ENCODE results near the gene GDI1. TPM values are rescaled to one million over a fixed set of nuclear protein-coding genes. Genes with fewer than 3 reads are reported as not detected.
"Not testable (repeated sequence)": the region's sequence is repeated elsewhere in the genome, so short reads cannot be mapped to it uniquely, and the experiment has no call there.

Gene GDI1
- total RNA-seq, 3 donors from 2014 or later (not counting 1 experiment from before 2014, with no cell fraction given): 138 to 174 (median 140) TPM

GRCh38 chrX:154399527-154400368 is 37.2 kb upstream of the GDI1 start:
- TF ChIP-seq, protein P1, sequence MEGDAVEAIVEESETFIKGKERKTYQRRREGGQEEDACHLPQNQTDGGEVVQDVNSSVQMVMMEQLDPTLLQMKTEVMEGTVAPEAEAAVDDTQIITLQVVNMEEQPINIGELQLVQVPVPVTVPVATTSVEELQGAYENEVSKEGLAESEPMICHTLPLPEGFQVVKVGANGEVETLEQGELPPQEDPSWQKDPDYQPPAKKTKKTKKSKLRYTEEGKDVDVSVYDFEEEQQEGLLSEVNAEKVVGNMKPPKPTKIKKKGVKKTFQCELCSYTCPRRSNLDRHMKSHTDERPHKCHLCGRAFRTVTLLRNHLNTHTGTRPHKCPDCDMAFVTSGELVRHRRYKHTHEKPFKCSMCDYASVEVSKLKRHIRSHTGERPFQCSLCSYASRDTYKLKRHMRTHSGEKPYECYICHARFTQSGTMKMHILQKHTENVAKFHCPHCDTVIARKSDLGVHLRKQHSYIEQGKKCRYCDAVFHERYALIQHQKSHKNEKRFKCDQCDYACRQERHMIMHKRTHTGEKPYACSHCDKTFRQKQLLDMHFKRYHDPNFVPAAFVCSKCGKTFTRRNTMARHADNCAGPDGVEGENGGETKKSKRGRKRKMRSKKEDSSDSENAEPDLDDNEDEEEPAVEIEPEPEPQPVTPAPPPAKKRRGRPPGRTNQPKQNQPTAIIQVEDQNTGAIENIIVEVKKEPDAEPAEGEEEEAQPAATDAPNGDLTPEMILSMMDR (IDR thresholded peaks at IDR 0.05): no peak
- Mint-ChIP-seq H3K36me3 (no peaks in the 10 kb centered on the region), H3K4me1 (peaks cover 14 to 19% of the 10 kb centered on the region in 2 donors), H3K9me3 (no peaks in the 10 kb centered on the region), H3K4me3 (peak overlapping the region; percentile 96), H3K27me3 (ENCODE audit: low read depth in 2 of 2) (peaks cover 0 to 8% of the 10 kb centered on the region in 2 donors), H3K27ac (peak overlapping the region; percentile 98)
- Histone ChIP-seq H3K4me1 (ENCODE audit: control insufficient read depth, insufficient read depth, low read length) (peaks cover 25% of the 10 kb centered on the region), H3K27ac (ENCODE audit: low read length) (peak overlapping the region; percentile 99), H3K4me3 (ENCODE audit: low read length) (peak overlapping the region; percentile 95), H3K27me3 (ENCODE audit: control insufficient read depth, insufficient read depth, low read length) (no peaks in the 10 kb centered on the region), H3K9me3 (ENCODE audit: control insufficient read depth, insufficient read depth, low read length) (no peaks in the 10 kb centered on the region), H3K36me3 (ENCODE audit: control insufficient read depth, insufficient read depth, low read length) (peaks cover 25% of the 10 kb centered on the region)
- 73% methylated on average over 7 of the region's 14 CpGs for WGBS (ENCODE audit: insufficient coverage)
- DNase-seq (peak in 1 of 2 donors; percentile 42), ATAC-seq (no peak)
- intact Hi-C loops (cut with micrococcal nuclease): loop anchor here (5.0 to 10.0 kb wide), 3 partner anchors 43 to 133 kb away; partner anchors contain the start of gene FAM50A

- H3K9me3 ChIP-seq (ENCODE audit: control insufficient read depth, insufficient read depth, low read length); H3K4me3 ChIP-seq (ENCODE audit: low read length); H3K27me3 ChIP-seq (ENCODE audit: control insufficient read depth, insufficient read depth, low read length); ATAC-seq; H3K36me3 Mint-ChIP-seq; H3K9me3 Mint-ChIP-seq; intact Hi-C loops (cut with micrococcal nuclease); DNase-seq; H3K27ac ChIP-seq (ENCODE audit: low read length); H3K27me3 Mint-ChIP-seq (ENCODE audit: low read depth in 2 of 2): not testable (repeated sequence)
- peaks cover 14 to 19% of the 10 kb centered on the region in 2 donors for H3K4me1 Mint-ChIP-seq
- H3K4me3 Mint-ChIP-seq: peak overlapping the region; percentile 35
- WGBS (ENCODE audit: insufficient coverage): 92% methylated on average over 3 of the region's 6 CpGs
- Histone ChIP-seq H3K4me1 (ENCODE audit: control insufficient read depth, insufficient read depth, low read length) (peaks cover 25% of the 10 kb centered on the region), H3K36me3 (ENCODE audit: control insufficient read depth, insufficient read depth, low read length) (peaks cover 25% of the 10 kb centered on the region)
- peak overlapping the region in 1 of 2 donors; percentile 98 for H3K27ac Mint-ChIP-seq
Observed at GRCh38 chrX:154400369-154400817, 36.6 kb upstream of the GDI1 start.

DNA sequence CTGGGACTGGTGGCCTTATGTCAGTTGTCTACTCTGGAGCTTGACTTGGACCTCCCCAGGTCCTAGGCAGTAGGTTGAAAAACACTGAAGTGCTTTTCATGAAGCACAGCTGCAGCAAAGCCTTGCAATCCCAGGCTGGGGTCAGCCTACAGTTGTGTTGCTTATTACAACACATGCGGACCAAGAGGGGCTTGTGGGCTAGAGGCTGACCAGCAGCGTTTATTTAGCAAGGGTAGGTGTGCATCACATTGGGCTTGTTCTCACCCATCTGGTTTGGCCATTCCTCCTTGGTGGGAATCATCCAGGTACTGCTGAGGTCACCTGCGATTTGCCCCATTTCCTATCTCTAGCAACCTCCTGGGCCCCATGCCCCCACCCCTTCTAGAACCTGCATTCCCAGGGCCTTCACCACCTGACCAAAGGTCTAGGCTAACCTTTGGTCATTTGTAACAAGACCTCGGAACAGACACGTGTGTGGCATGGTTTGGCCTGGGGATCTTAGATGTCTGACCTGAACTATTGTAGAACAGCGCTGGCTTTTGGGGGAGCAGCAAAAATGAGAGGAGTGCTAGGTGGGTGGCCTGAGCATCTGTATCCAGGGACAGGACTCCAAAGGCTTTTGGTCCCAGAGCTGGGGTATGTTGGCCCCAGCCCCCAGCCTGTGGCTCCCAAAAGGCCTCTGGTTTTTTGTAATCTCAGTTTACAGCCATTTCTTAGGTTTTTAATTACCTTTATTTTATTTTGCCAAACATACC is 35.7 kb upstream of the GDI1 start:
- WGBS (ENCODE audit: insufficient coverage): 76% methylated on average over 6 of the region's 6 CpGs
- TF ChIP-seq, protein P1 (IDR thresholded peaks at IDR 0.05): no peak
- intact Hi-C loops (cut with micrococcal nuclease): no loop called here
- Mint-ChIP-seq H3K36me3 (no peaks in the 10 kb centered on the region), H3K9me3 (no peaks in the 10 kb centered on the region), H3K4me1 (peaks cover 14 to 19% of the 10 kb centered on the region in 2 donors), H3K4me3 (no peak overlapping the region), H3K27me3 (ENCODE audit: low read depth in 2 of 2) (peaks cover 0 to 8% of the 10 kb centered on the region in 2 donors), H3K27ac (peak overlapping the region in 1 of 2 donors; percentile 98)
- Histone ChIP-seq H3K9me3 (ENCODE audit: control insufficient read depth, insufficient read depth, low read length) (no peaks in the 10 kb centered on the region), H3K4me3 (ENCODE audit: low read length) (no peak overlapping the region), H3K36me3 (ENCODE audit: control insufficient read depth, insufficient read depth, low read length) (peaks cover 25% of the 10 kb centered on the region), H3K27ac (ENCODE audit: low read length) (no peak overlapping the region), H3K4me1 (ENCODE audit: control insufficient read depth, insufficient read depth, low read length) (peaks cover 25% of the 10 kb centered on the region), H3K27me3 (ENCODE audit: control insufficient read depth, insufficient read depth, low read length) (no peaks in the 10 kb centered on the region)
- ATAC-seq (no peak), DNase-seq (peak in 1 of 2 donors; percentile 29)

Measured in natural killer cell (primary cell).